A549 (cell line): Measurements from ENCODE around the gene SIRT6. TPM values are rescaled to one million over a fixed set of nuclear protein-coding genes. Genes with fewer than 3 reads are reported as not detected.
"Not testable (repeated sequence)": the region's sequence is repeated elsewhere in the genome, so short reads cannot be mapped to it uniquely, and the experiment has no call there.

Source experiments
- ATAC-seq, 2 experiments: fragments of 200-7000 bp in 1 of 2; fragments of >200 bp in 1 of 2; cut with Nextera tagmentation in 1 of 2; cut with Tn5 transposase in 1 of 2; 3 replicates each; pipeline versions ENCODE4 v1.8.0 to v1.9.1; 2018 to 2020; ENCODE audit warnings: mild to moderate bottlenecking in 1 of 2, moderate library complexity in 1 of 2
- CTCF ChIA-PET: fragments of 300-600 bp; sonication (Branson Sonifier 250); formaldehyde crosslinking; extraction: SDS; loops from one replicate; lab custom pipeline; 2021; ENCODE audit warnings: antibody characterized with exemption, inconsistent platforms; lab: Yijun Ruan, JAX
- POLR2A ChIA-PET: fragments of 350-600 bp; formaldehyde crosslinking; extraction: SDS; loops from one replicate; lab custom pipeline; 2021; ENCODE audit warnings: antibody characterized with exemption, inconsistent platforms; lab: Yijun Ruan, JAX
- DNase-seq, 2 experiments: peaks; one replicate each; pipeline versions ENCODE4 v3.0.0 to v3.0.0-alpha.2; 2011 to 2016; ENCODE audit warnings: low read depth in 1 of 2, low spot score in 1 of 2
- FAIRE-seq: peaks from 2 replicates; lab custom pipeline; 2011; peaks lifted over from hg19 to GRCh38; lab: Jason Lieb, UNC
- H3K27ac ChIP-seq, 2 experiments: fragments of >200 bp; sonication (Bioruptor Twin); formaldehyde crosslinking; 3 replicates each; pipeline ENCODE4 v1.5.1; 2016 to 2017
- H3K4me1 ChIP-seq: fragments of >200 bp; sonication (Bioruptor Twin); formaldehyde crosslinking; 3 replicates; pipeline ENCODE4 v1.6.1; 2016
- H3K4me2 ChIP-seq: fragments of >200 bp; sonication (Bioruptor Twin); formaldehyde crosslinking; 3 replicates; pipeline ENCODE4 v1.6.1; 2016
- H3K4me3 ChIP-seq: fragments of >200 bp; sonication (Bioruptor Twin); formaldehyde crosslinking; 3 replicates; pipeline ENCODE4 v1.5.1; 2016
- H3K9me3 ChIP-seq: fragments of >200 bp; sonication (Bioruptor Twin); formaldehyde crosslinking; 3 replicates; pipeline ENCODE4 v1.6.1; 2016
- FOSL2 ChIP-seq, 2 experiments: fragments of 450-650 bp in 1 of 2; fragments of >200 bp in 1 of 2; sonication (Bioruptor Twin) in 1 of 2; formaldehyde crosslinking; IDR thresholded peaks; 2 replicates each; pipeline versions ENCODE4 v1.5.0 to v1.6.1; 2016 to 2020; ENCODE audit warnings: mild to moderate bottlenecking in 1 of 2, moderate library complexity in 1 of 2
- FOXS1 ChIP-seq: fragments of 250-450 bp; sonication (Bioruptor Pico); IDR thresholded peaks from 2 replicates; pipeline ENCODE4 v1.5.0; 2020; ENCODE audit warnings: mild to moderate bottlenecking, moderate library complexity
- HEYL ChIP-seq: fragments of 250-450 bp; sonication (Bioruptor Pico); IDR thresholded peaks from 2 replicates; pipeline ENCODE4 v1.8.0; 2021; ENCODE audit warnings: mild to moderate bottlenecking, moderate library complexity
- JUNB ChIP-seq: fragments of >200 bp; sonication (Bioruptor Twin); formaldehyde crosslinking; IDR thresholded peaks from 2 replicates; pipeline ENCODE4 v1.6.1; 2016
- KDM1A ChIP-seq: fragments of 200-600 bp; sonication (generic); IDR thresholded peaks from 2 replicates; pipeline ENCODE4 v1.6.1; 2016; ENCODE audit warnings: low read depth, mild to moderate bottlenecking
- MAFK ChIP-seq: fragments of 450-650 bp; IDR thresholded peaks from 2 replicates; pipeline ENCODE4 v1.6.1; 2014; ENCODE audit not compliant: partially characterized antibody
- MAZ ChIP-seq: fragments of 150-350 bp; IDR thresholded peaks from 2 replicates; pipeline ENCODE4 v1.6.1; 2014; ENCODE audit warnings: antibody characterized with exemption, low read depth, low read length, borderline replicate concordance
- NR3C1 ChIP-seq: fragments of >200 bp; sonication (Bioruptor Twin); formaldehyde crosslinking; IDR thresholded peaks from 3 replicates; pipeline ENCODE4 v1.6.1; 2017
- POLR2A ChIP-seq: IDR thresholded peaks from 2 replicates; pipeline ENCODE4 v1.6.1; 2012; ENCODE audit warnings: mild to moderate bottlenecking, low read length
- POLR2AphosphoS2 ChIP-seq: conservative IDR thresholded peaks from 2 replicates; pipeline ENCODE4 v1.6.1; 2012; ENCODE audit warnings: low read length, improper control_type of control experiment, inconsistent platforms
- RAD21 ChIP-seq, 2 experiments: fragments of >200 bp in 1 of 2; sonication (Bioruptor Twin) in 1 of 2; formaldehyde crosslinking in 1 of 2; IDR thresholded peaks in 1 of 2; conservative IDR thresholded peaks in 1 of 2; 2 replicates in 1 of 2; 3 replicates in 1 of 2; pipeline ENCODE4 v1.6.1; 2012 to 2018; ENCODE audit warnings: inconsistent platforms in 1 of 2
- RFX5 ChIP-seq: fragments of 450-650 bp; IDR thresholded peaks from 2 replicates; pipeline ENCODE4 v1.7.1; 2014; ENCODE audit warnings: antibody characterized with exemption, mild to moderate bottlenecking, moderate library complexity
- ZFP36 ChIP-seq: fragments of 450-650 bp; IDR thresholded peaks from 2 replicates; pipeline ENCODE4 v1.6.1; 2014; ENCODE audit warnings: borderline replicate concordance; ENCODE audit not compliant: partially characterized antibody
- WGBS: methylation state at CpG from one replicate; pipeline ENCODE4 v1.1.6; 2017; ENCODE audit errors: missing lambda C conversion rate; 5-methylcytosine and 5-hydroxymethylcytosine counted together
- polyA plus RNA-seq, 4 experiments: library from polyadenylated mRNA; depleted of rRNA in 3 of 4; stranded (reverse); fragments of >200 nt; fragmentation: RNase III in 1 of 4; extraction: RNeasy Plus Mini Kit Qiagen cat#74134 plus additional on column Dnase treatment in 1 of 4; gene quantifications; 2 replicates in 3 of 4; 3 replicates in 1 of 4; pipeline ENCODE4 v1.2.3, GENCODE V29; 2011 to 2017
- TF ChIP-seq, protein P1 (sequence below): IDR thresholded peaks from 2 replicates; pipeline ENCODE4 v1.6.1; 2012
- TF ChIP-seq, protein P2 (sequence below): fragments of 200-600 bp; sonication (generic); IDR thresholded peaks from 2 replicates; pipeline ENCODE4 v1.6.1; 2016; ENCODE audit warnings: antibody characterized with exemption, mild to moderate bottlenecking, moderate library complexity

SIRT6 gene
- polyA plus RNA-seq, 2 of the 4 experiments (the other 2 are of a cell fraction) = 11.7 to 21.6 TPM

DNA sequence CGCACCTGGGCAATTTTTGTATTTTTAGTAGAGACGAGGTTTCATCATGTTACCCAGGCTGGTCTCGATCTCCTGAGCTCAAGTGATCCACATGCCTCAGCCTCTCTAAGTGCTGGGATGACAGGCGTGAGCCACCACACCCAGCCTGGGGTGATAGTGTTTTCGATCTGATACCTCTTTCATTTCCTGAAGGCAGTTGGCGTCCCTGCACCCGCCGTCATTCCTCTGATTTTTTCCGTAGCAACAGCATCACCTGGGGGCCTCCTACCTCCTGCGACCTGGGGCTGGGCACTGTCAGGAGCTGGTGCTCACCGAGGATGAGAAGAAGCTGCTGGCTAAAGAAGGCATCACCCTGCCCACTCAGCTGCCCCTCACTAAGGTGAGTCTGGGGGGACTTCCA, 18.1 kb downstream of the SIRT6 start (continued):
- TF ChIP-seq JUNB = no peak
- no peak for TF ChIP-seq POLR2AphosphoS2
- no peak for TF ChIP-seq NR3C1
- no peak for TF ChIP-seq POLR2A
- TF ChIP-seq RFX5 = no peak

DNA sequence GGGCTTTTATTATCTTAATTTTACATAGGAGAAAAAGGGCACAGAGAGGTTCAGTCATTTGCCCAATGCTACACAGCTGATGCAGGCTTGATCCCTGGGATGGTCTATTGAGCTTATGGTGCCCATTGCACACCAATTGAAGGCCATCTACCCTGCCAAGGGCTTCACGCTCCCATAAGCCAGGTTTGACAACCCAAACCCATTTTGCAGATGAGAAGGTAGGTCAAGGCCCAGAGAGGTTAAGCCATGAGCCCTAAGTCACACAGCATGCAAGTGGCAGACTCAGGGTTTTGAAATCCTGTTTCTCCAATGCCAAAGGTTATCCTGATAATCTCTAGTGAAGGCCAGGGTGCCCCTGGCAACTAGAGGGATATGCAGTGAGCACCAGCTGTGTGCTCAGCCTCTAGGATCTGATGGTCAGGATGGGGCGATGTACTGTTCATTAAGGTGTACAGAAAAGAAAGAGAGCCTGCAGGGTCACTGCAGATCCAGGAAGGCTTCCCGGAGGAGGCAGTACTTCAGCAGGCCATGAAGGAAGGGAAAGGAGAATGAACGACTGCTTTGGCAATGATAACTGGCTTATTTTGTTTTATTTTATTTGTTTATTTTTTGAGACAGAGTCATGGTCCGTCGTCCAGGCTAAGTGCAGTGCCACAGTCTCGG, 20.8 kb downstream of the SIRT6 start:
- H3K9me3 ChIP-seq = no peaks in the 10 kb centered on the region
- no peak overlapping the region for H3K4me3 ChIP-seq
- H3K4me2 ChIP-seq = no peak overlapping the region
- TF ChIP-seq RAD21 (conservative IDR thresholded peaks at IDR 0.05 in 1 of 2, IDR thresholded peaks at IDR 0.05 in 1 of 2) = no peak
- no peak for TF ChIP-seq MAZ
- TF ChIP-seq NR3C1 = no peak
- no peak for TF ChIP-seq FOXS1 (CRISPR knock-in tag)
- TF ChIP-seq, protein P1, sequence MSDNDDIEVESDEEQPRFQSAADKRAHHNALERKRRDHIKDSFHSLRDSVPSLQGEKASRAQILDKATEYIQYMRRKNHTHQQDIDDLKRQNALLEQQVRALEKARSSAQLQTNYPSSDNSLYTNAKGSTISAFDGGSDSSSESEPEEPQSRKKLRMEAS = no peak
- 0 out of 2 replicates have a peak, but pooled peaks have one; percentile 9 for TF ChIP-seq KDM1A
- TF ChIP-seq POLR2AphosphoS2 = no peak
- no peak for TF ChIP-seq FOSL2 (IDR thresholded peaks at IDR 0.05)
- no peak for TF ChIP-seq FOSL2 (CRISPR knock-in tag; IDR thresholded peaks at IDR 0.05)
- TF ChIP-seq ZFP36 = peak; percentile 64
- no peaks in the 10 kb centered on the region for H3K4me1 ChIP-seq
- FAIRE-seq (no peak), ATAC-seq (no peak), DNase-seq (no peak)
- 66% methylated on average over 7 of the region's 7 CpGs for WGBS
- ChIA-PET POLR2A (no interaction called here), CTCF (interaction anchor here (0.8 kb wide), 1 partner anchor 22 kb away, joined by 3 read pairs; no protein-coding TSS in a partner anchor)
- no peak overlapping the region for H3K27ac ChIP-seq

DNA sequence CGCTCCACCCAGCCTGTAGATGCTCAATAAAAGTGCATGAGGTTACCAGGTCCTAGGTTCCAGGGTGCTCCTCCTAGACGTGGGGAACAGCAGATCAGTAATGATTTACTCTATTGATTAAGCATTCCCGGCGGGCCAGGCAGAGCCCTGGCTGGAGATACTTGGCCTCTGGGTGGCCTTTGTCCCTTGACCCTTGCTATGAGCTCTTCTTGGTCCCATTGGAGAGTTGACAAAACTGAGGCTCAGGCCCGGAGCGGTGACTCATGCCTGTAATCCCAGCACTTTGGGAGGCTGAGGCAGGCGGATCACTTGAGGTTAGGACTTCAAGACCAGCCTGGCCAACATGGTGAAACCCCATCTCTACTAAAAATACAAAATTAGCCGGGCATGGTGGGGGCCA, 24.4 kb downstream of the SIRT6 start:
- H3K4me1 ChIP-seq; H3K4me2 ChIP-seq; H3K4me3 ChIP-seq; H3K27ac ChIP-seq; POLR2A ChIA-PET; FAIRE-seq; DNase-seq; TF ChIP-seq FOSL2 (IDR thresholded peaks at IDR 0.05): not testable (repeated sequence)
- peak; percentile 42; the same call in 1 of the 2 replicates for TF ChIP-seq FOSL2 (CRISPR knock-in tag; IDR thresholded peaks at IDR 0.05)
- TF ChIP-seq, all 56 proteins: peak for 1; not testable (repeated sequence) for 55
- CTCF ChIA-PET = interaction anchor here (0.6 to 5.1 kb wide), 6 partner anchors 9 to 168 kb away, joined by 3 to 31 read pairs (median 4); no protein-coding TSS in a partner anchor
- not testable (repeated sequence) for ATAC-seq, H3K9me3 ChIP-seq
- 66% methylated on average over 8 of the region's 8 CpGs for WGBS

DNA sequence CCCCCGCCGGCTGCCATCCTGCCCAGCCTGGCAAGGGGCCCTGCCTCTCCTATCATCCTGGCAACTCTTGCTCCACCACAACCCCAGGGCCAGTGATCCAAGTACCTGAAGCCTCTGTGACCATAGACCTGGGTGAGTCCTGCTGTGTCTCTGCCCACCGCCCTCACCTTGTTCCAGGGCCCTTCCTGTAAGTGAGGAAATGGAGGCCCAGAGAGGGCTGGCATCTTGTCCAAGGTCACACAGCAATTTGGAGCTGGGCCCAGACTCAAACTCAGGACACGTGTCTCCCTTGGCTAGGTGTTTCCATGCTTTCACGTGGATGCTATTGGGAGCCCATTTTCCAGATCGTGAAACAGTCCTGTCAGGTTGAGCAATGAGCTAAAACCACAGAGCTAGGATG, 25.2 kb downstream of the SIRT6 start:
- CTCF ChIA-PET = interaction anchor here (0.7 to 5.1 kb wide), 5 partner anchors 9 to 43 kb away, joined by 3 to 31 read pairs (median 3); no protein-coding TSS in a partner anchor
- FAIRE-seq = no peak
- TF ChIP-seq MAFK = no peak
- TF ChIP-seq JUNB = no peak
- TF ChIP-seq ZFP36 = peak; percentile 62
- TF ChIP-seq, protein P2, sequence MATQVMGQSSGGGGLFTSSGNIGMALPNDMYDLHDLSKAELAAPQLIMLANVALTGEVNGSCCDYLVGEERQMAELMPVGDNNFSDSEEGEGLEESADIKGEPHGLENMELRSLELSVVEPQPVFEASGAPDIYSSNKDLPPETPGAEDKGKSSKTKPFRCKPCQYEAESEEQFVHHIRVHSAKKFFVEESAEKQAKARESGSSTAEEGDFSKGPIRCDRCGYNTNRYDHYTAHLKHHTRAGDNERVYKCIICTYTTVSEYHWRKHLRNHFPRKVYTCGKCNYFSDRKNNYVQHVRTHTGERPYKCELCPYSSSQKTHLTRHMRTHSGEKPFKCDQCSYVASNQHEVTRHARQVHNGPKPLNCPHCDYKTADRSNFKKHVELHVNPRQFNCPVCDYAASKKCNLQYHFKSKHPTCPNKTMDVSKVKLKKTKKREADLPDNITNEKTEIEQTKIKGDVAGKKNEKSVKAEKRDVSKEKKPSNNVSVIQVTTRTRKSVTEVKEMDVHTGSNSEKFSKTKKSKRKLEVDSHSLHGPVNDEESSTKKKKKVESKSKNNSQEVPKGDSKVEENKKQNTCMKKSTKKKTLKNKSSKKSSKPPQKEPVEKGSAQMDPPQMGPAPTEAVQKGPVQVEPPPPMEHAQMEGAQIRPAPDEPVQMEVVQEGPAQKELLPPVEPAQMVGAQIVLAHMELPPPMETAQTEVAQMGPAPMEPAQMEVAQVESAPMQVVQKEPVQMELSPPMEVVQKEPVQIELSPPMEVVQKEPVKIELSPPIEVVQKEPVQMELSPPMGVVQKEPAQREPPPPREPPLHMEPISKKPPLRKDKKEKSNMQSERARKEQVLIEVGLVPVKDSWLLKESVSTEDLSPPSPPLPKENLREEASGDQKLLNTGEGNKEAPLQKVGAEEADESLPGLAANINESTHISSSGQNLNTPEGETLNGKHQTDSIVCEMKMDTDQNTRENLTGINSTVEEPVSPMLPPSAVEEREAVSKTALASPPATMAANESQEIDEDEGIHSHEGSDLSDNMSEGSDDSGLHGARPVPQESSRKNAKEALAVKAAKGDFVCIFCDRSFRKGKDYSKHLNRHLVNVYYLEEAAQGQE = no peak
- TF ChIP-seq HEYL (CRISPR knock-in tag) = no peak
- TF ChIP-seq, all 56 proteins: peak for 1
- Histone ChIP-seq H3K4me3 (no peak overlapping the region), H3K4me1 (no peaks in the 10 kb centered on the region), H3K9me3 (no peaks in the 10 kb centered on the region), H3K4me2 (no peak overlapping the region), H3K27ac (no peak overlapping the region)
- DNase-seq = no peak
- POLR2A ChIA-PET = no interaction called here
- WGBS = 90% methylated on average over 2 of the region's 6 CpGs
- no peak for ATAC-seq
